GM18861 (cell line): ENCODE data around the gene KCNJ14.
A peak's percentile ranks its signal among the peaks of the same experiment; 100 is the strongest.
"Not testable (repeated sequence)": the region's sequence is repeated elsewhere in the genome, so short reads cannot be mapped to it uniquely, and the experiment has no call there.

Experiments used
- ATAC-seq: cut with Tn5 transposase; IDR thresholded peaks from one replicate; pipeline ENCODE4 v1.9.1; 2021; ENCODE audit not compliant: unreplicated experiment

KCNJ14 gene

DNA sequence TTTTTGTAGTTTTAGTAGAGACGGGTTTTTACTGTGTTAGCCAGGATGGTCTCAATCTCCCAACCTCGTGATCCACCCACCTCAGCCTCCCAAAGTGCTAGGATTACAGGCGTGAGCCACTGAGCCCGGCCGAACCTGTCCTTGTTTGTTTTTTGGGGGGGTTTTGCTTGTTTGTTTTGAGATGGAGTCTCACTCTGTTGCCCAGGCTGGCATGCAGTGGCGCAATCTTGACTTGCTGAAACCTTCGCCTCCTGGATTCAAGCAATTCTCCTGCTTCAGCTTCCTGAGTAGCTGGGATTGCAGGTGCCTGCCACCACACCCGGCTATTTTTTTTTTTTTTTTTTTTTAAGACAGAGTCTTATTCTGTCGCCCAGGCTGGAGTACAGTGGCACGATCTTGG is 31.3 kb downstream of the KCNJ14 start:
- ATAC-seq, result not testable (repeated sequence)

DNA sequence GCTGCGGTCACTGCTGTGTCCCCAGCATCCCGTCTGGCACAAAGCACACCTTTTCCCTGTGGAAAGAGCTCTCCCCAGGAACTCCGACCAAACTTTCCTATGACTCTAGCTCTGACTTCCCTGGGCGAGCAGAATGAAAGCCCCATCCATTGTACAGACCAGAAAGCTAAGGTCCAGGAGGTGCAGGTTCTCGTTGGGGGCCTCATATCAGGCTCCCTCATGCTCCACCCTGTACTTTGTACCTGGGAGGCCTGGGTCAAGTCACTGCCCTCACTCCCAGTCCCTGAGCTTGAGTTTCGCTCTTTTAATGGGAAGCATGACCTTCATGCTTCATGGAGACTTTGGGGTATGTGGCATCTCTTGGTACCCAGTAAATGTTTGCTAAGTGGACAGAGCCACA is 32.2 kb downstream of the KCNJ14 start:
- ATAC-seq, result no peak

DNA sequence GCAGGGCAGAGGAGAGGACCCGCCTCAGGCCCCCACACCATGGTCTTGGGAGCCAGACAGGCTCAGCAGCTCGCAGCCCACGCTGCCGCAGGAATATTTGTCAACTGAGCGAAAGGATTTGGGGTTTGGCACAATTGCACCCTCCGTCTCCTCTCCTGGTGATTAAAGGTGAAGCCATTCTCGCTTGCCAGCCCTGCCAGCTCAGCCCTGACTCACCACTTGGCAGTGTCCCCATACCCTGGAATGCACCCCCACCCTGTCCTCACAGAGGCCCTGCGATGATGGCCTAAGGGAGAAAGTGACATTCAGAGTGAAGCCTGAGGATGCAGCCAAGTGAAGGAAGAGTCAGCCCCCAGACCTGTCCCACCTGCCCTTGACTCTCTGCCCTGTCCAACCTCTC is 32.6 kb downstream of the KCNJ14 start:
- no peak for ATAC-seq

- not testable (repeated sequence) for ATAC-seq
Measured at GRCh38 chr19:48488478-48488877, 33.1 kb downstream of the KCNJ14 start.

- ATAC-seq, result no peak
Measured at GRCh38 chr19:48489608-48490216, 34.3 kb downstream of the KCNJ14 start.

GRCh38 chr19:48490981-48491792 is 35.8 kb downstream of the KCNJ14 start:
- ATAC-seq, result no peak

GRCh38 chr19:48491793-48492123 is 36.4 kb downstream of the KCNJ14 start:
- ATAC-seq, result no peak

DNA sequence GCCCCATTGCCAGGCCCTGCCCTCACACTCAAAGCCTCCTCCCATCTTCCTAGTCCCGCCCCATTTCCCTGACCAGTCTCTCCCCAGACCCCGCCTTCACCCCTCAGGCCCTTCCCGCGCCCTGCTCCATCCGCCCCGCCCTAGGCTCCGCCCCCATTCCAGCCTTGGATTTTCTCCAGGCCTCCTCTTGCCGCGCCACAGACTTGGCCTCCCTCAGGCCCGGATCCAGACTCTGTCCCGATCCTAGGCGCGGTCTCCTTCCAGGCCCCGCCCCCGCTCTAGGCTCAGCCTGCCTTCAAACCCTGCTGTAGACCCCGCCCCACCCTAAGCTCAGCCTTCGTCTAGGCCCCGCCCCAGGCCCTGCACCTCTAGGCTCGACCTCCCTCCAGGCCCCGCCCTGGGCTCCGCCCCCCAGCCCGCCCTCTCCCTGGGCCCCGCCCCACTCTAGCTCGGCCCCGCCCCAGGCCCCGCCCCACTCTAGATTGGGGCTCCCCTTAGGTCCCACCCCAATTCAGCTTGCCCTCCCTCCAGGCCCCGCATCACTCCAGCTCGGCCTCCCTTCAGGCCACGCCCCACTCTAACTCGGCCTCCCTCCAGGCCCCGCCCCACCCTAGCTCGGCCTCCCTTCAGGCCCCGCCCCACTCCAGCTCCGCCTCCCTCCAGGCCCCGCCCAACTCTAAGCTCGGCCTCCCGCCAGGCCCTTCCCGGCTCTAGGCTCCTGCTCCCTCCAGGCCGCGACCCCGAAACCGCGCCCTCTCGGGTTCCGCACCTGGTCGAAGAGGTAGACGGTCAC is 37.7 kb downstream of the KCNJ14 start:
- peak; percentile 49 for ATAC-seq

GRCh38 chr19:48493718-48494401 is 38.5 kb downstream of the KCNJ14 start:
- ATAC-seq, result no peak

- ATAC-seq, result no peak
Measured at GRCh38 chr19:48495396-48495795, 40.0 kb downstream of the KCNJ14 start.

DNA sequence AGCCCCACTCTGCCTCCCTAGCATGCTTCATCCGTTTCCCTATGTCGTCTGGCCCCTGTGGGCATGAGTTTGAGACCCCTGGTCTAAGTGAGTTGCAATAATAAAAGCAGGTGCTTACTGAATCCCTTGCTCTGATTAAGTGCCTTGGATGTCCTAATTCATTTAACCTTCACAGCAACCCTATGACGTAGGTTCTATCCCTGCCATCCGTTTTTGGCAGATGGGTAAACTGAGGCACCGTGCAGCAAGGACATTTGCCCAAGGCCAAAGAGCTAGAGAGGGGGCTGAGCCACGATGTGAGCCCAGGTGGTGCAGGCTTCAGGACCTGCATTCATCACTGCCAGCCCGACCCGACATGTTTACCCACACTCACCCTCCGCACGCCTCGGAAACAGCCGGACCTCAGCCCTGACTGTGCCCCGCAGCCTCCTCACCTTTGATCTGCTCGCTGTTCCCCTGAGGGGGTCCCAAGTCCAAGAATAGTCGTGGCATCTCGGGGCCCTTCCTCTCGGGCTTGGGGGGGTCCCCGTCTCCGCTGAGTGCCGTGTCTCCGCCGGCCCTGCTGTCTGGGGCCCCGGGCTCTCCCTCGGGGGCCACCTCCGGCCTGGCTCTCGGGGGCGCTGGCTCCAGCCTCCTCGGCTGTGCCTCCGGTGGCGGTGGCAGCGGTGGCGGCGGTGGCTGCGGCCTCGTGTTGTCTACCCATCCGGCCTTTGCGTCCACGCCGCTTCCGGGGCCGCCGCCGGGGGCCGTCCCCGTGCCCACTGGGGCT is 41.8 kb downstream of the KCNJ14 start:
- no peak for ATAC-seq

DNA sequence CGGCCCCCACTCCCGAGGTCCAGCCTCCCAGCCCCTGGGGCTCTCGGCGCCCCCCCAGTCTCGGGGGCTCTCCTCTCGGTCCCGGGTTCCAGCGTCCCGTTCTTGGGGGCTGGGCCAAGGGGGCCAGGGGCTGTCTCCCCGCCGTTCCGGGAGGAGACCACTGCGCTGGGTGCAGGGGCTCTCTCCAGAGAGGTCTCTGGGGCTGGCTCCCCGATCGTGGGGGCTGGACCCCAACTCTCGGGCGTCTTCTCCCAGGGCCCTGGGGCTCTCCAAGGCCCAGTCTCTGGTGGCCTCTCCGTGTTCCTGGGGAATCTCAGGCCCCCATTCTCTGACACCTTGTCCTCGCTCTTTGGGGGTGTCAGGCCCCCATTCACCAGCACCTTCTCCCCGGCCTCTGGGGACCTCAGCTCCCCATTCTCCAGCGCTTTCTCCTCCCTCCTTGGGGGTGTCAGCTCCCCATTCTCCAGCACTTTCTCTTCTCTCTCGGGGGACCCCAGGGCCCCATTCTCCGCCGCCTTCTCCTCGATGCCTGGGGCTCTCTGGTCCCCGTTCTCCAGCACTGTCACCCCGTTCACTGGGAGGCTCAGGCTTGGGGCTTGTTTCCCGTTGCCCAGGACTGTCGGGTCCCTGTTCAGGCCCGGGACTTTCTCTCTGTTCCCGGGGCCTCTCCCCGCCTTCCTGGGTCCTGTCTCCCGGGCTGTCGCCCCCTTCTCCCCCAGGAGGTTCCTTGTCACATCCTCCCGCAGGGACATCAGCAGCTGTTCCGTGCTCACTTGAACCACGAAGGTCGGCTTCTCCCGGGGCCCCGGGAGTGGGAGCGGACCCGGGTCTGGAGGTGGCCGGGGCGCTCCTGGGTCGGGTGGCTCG is 42.6 kb downstream of the KCNJ14 start:
- no peak for ATAC-seq

DNA sequence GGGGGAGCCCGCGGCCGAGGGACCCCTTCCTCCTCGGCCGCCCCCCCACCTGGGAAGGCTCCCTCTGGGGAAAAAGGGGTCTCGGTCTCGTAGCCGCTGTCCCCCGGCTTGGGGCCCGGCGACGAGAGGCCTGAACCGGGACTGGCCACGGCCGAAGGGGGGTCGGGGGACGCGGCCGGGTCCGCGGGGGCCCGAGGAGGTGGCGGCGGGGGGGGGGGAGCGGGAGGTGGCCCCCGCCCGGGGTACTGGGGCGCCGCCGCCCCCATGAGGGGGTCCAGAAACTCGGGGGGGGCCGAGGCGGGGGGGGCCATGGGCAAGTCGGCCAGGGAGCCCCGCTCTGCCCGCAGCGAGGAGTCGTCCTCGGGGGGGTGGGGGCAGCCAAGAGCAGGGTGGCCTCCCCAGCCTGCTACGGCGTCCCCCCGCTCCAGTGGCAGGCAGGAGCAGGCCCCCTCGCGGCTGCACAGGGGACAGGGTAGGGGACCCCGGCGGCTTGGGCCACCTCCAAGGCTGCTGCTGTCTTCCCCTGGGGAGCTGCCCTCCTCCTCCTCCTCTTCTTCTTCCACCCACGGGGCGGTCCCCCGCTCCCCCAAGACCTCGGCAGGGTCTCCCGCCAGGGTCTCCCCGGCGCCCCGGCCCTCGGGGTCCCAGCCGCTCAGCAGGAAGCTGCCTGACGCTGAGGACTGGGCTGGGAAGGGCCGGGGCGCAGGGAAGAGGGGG is 43.4 kb downstream of the KCNJ14 start:
- no peak for ATAC-seq

DNA sequence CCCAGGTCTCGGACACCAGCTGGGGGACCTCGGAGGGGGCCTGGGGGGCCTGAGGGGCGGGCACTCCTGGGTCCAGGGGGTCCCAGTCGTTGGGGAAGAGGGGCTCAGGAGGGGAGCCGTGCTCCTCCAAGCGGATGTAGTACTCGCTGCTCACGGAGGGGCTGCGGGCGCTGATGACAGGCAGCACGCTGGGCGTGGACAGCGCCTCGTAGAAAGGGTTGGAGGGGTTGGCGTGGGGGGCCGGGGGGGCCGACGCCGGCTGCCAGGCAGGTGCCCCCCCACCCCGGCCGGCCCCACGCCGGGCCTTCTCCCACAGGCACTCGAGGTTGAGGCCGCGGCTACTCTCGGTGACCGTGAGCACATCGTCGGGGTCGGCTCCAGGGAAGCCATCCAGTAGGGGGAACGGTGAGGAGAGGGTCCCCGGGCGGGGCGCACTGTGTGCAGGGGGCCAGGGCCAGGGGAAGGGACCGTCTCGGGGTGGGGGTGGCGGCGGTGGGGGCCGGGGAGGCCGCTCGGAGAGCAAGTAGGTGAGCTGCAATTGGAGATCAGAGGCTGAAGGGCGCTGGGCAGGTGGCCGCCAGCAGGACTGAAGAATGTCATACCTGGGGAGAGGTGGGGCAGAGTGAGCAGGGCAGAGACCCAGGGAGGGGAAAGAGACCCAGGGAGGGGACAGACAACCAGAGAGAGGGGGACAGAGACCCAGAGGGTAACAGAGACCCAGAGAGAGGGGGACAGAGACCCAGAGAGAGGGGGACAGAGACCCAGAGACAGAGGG is 44.1 kb downstream of the KCNJ14 start:
- ATAC-seq, result no peak

DNA sequence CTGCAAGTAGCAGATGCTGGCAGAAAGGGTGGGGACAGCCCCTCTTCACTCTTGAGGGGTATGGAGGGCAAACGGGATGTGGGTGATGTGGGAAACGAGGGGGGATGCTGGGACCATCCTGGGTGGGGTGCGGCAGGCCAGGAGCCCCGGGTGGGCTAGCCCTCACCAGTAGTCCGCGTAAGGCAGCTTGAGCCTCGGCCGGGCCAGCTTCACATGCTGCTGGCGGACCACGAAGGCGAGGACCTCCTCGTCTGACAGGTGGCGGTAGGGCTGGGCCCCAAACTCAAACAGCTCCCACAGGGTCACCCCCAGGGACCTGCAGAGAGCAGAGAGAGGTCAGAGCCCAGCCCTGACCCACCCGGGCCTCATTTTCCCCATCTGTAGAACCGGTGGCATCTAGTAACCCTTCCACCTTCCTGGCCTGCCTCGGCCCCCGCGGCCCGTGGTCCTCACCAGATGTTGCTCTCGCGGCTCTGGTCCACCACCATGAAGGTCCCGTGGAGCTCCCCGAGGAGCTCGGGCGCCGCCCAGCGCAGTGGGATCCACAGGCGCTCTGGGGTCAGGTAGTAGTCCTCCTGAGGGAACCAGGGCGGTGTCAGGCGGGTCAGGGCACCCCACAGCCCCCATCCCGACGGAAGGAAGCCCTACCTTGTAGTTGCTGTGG is 45.6 kb downstream of the KCNJ14 start:
- ATAC-seq, result no peak

- ATAC-seq, result no peak
Measured at GRCh38 chr19:48501494-48502349, 46.3 kb downstream of the KCNJ14 start.
